Osteocyte (in vitro differentiated cells): ENCODE results near the gene USP10. TPM values are rescaled to one million over a fixed set of nuclear protein-coding genes. Genes with fewer than 3 reads are reported as not detected.

ENCODE experiments used
- DNase-seq: peaks from one replicate; pipeline ENCODE4 v3.0.0; 2021; ENCODE audit warnings: mixed read lengths; ENCODE audit not compliant: unreplicated experiment; ENCODE audit errors: extremely low spot score
- H3K27ac Mint-ChIP-seq: one replicate; pipeline ENCODE4 v1.8.0; 2021; ENCODE audit warnings: mild to moderate bottlenecking, mixed read lengths; ENCODE audit not compliant: unreplicated experiment
- H3K27me3 Mint-ChIP-seq: one replicate; pipeline ENCODE4 v1.8.0; 2021; ENCODE audit warnings: mixed read lengths; ENCODE audit not compliant: unreplicated experiment
- H3K36me3 Mint-ChIP-seq: one replicate; pipeline ENCODE4 v1.8.0; 2021; ENCODE audit warnings: mixed read lengths; ENCODE audit not compliant: unreplicated experiment
- H3K4me1 Mint-ChIP-seq: one replicate; pipeline ENCODE4 v1.8.0; 2021; ENCODE audit warnings: mixed read lengths; ENCODE audit not compliant: unreplicated experiment
- H3K4me3 Mint-ChIP-seq: one replicate; pipeline ENCODE4 v1.8.0; 2021; ENCODE audit warnings: mild to moderate bottlenecking, moderate library complexity, mixed read lengths; ENCODE audit not compliant: unreplicated experiment
- H3K9me3 Mint-ChIP-seq: one replicate; pipeline ENCODE4 v1.8.0; 2021; ENCODE audit warnings: mixed read lengths; ENCODE audit not compliant: unreplicated experiment
- total RNA-seq: library from RNA; stranded (reverse); gene quantifications from 2 replicates; pipeline ENCODE4 v1.2.1, GENCODE V29; 2021
- TF ChIP-seq, protein P1 (sequence below): fragments of 200-600 bp; sonication (generic); IDR thresholded peaks from 2 replicates; pipeline ENCODE4 v1.5.0; 2021; ENCODE audit warnings: antibody characterized with exemption, mild to moderate bottlenecking, moderate library complexity

The USP10 gene
- total RNA-seq, 1 donor from 2014 or later = 46.3 TPM

DNA sequence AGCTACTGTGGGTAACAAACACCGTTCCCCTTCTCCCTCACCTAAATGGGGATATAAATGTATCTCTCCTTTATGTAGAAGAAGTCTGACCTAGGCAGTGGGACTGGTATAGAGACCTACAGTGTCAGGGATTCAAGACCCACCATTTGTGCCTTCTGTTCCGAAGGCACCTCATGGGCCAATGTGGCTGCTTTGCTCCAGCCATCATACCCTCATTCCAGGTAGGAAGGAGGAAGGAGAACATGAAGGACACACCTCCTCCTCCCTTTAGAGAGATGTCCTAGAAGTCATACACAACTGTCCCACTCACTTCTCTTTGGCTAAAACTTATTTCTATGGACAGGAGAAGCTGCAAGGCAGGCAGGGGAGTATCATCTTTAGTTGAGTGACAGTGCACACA lies 111.7 kb downstream of the USP10 start:
- Mint-ChIP-seq H3K27ac (no peak overlapping the region), H3K27me3 (peaks cover 23% of the 10 kb centered on the region), H3K4me3 (no peak overlapping the region), H3K4me1 (peaks cover 6% of the 10 kb centered on the region), H3K36me3 (no peaks in the 10 kb centered on the region), H3K9me3 (no peaks in the 10 kb centered on the region)
- no peak for DNase-seq
- TF ChIP-seq, protein P1, sequence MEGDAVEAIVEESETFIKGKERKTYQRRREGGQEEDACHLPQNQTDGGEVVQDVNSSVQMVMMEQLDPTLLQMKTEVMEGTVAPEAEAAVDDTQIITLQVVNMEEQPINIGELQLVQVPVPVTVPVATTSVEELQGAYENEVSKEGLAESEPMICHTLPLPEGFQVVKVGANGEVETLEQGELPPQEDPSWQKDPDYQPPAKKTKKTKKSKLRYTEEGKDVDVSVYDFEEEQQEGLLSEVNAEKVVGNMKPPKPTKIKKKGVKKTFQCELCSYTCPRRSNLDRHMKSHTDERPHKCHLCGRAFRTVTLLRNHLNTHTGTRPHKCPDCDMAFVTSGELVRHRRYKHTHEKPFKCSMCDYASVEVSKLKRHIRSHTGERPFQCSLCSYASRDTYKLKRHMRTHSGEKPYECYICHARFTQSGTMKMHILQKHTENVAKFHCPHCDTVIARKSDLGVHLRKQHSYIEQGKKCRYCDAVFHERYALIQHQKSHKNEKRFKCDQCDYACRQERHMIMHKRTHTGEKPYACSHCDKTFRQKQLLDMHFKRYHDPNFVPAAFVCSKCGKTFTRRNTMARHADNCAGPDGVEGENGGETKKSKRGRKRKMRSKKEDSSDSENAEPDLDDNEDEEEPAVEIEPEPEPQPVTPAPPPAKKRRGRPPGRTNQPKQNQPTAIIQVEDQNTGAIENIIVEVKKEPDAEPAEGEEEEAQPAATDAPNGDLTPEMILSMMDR = no peak

DNA sequence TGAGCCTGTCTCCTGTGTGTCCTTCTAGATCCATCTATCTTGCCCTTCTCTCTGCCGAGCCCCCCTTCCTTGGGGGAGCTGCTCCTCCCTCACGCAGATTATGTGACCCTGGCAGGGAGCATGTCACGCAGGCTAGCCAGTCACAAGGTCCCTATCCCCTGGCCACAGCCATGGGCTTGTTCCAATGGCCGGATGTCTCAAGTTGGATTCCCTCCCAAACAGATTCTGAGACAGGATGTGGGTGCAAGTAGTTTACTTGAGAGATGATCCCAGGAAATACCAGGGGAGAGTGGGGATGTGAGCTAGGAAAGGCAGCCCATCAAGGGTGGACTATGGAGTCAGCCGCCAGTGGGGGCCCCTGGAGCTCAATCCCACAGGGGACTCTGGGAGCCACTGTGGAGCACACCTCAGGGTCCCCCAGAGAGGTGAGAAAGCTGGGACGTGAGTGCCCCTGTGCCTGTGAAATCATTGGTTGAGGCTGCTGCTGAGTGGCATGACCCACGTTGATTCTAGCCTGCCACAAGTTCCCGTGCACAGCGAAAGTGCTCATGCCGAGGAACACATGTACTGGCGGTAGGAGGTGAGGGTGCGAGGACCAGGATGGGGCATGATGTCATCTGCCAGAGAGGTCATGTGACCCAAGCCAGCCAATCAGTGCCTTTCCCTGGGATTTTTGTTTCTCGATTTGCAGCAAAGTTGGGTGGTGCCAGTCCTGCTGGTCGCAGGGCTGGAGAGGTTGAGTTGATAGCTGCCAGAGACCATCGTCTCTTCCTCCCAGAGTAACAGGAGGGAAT lies 113.5 kb downstream of the USP10 start:
- H3K27ac Mint-ChIP-seq = no peak overlapping the region
- DNase-seq = no peak
- peaks cover 23% of the 10 kb centered on the region for H3K27me3 Mint-ChIP-seq
- no peaks in the 10 kb centered on the region for H3K9me3 Mint-ChIP-seq
- no peaks in the 10 kb centered on the region for H3K36me3 Mint-ChIP-seq
- TF ChIP-seq, protein P1 = no peak
- no peaks in the 10 kb centered on the region for H3K4me1 Mint-ChIP-seq
- H3K4me3 Mint-ChIP-seq = no peak overlapping the region

DNA sequence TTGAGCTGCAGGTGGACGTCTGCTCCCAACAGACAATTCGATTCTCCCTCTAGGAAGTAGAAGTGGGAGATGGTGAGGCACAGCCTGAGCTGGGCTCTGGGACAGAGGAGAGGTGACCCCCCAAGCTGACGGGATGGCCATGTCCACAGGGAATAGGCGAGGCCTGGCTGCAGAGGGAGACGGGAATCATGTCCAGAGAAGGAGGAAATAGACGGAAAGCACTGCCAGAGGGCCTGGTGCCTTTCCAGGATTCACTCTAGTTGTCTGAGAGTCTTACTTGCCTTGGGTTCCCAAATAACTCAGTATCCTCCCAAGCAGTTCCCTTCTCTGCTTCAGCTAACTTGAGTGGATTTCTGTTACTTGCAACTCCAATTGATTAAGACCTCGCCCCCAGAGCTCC lies 115.7 kb downstream of the USP10 start:
- DNase-seq = no peak
- H3K27ac Mint-ChIP-seq = no peak overlapping the region
- H3K9me3 Mint-ChIP-seq = no peaks in the 10 kb centered on the region
- peaks cover 23% of the 10 kb centered on the region for H3K27me3 Mint-ChIP-seq
- no peaks in the 10 kb centered on the region for H3K36me3 Mint-ChIP-seq
- TF ChIP-seq, protein P1 = no peak
- H3K4me3 Mint-ChIP-seq = no peak overlapping the region
- H3K4me1 Mint-ChIP-seq = peaks cover 7% of the 10 kb centered on the region

DNA sequence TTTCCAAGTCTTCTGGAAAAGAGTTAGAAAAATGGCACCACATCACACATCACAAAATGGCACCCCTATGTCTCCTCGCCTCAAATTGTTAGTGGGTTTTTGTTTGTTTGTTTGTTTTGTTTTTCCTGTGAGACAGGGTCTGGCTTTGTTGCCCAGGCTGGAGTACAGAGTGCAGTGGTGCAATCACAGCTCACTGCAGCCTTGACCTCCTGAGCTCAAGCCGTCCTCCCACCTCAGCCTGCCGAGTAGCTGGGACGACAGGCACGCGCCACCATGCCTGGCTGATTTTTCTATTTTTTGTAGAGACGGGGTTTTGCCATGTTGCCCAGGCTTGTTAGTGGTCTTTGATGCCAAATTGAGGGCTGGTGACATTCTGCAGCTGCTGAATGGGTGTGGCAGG lies 116.2 kb downstream of the USP10 start:
- H3K9me3 Mint-ChIP-seq = no peaks in the 10 kb centered on the region
- H3K27ac Mint-ChIP-seq = no peak overlapping the region
- peaks cover 9% of the 10 kb centered on the region for H3K4me1 Mint-ChIP-seq
- DNase-seq = no peak
- H3K27me3 Mint-ChIP-seq = peaks cover 26% of the 10 kb centered on the region
- TF ChIP-seq, protein P1 = no peak
- H3K4me3 Mint-ChIP-seq = no peak overlapping the region
- no peaks in the 10 kb centered on the region for H3K36me3 Mint-ChIP-seq

DNA sequence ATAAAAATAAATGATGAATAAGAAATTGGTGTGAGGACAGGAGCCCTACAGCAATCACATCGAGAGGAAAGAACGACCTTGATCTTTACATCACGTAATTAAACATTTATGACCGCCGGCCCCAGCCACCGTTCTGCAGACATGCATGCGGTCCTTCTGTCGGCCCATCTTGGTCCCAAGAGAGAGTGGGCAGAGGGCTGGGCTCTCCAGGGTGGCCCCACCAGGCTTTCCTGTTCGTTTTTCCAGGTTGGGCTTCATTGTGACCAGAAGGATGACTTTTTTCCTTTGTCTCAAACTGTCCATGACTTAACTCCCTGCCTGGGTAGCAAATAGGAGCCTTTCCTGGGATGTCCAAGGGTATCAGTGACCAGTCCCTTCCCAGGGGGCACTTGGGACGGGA lies 116.7 kb downstream of the USP10 start:
- Mint-ChIP-seq H3K36me3 (no peaks in the 10 kb centered on the region), H3K27me3 (peaks cover 26% of the 10 kb centered on the region)

More for the DNA sequence above, 116.7 kb downstream of the USP10 start:
- Mint-ChIP-seq H3K27ac (no peak overlapping the region), H3K4me3 (no peak overlapping the region), H3K9me3 (no peaks in the 10 kb centered on the region), H3K4me1 (peaks cover 9% of the 10 kb centered on the region)
- DNase-seq = no peak
- TF ChIP-seq, protein P1 = no peak
